ENCODE results near the gene DMRTB1. TPM values are rescaled to one million over a fixed set of nuclear protein-coding genes. Genes with fewer than 3 reads are reported as not detected.
A peak's percentile ranks its signal among the peaks of the same experiment; 100 is the strongest.

The DMRTB1 gene
- total RNA-seq, 1 experiment from 2014 or later = not detected

GRCh38 chr1:53468374-53468773 lies 9.2 kb downstream of the DMRTB1 start:
- H3K27me3 ChIP-seq (ENCODE audit: insufficient read depth, low read length) = no peaks in the 10 kb centered on the region
- intact Hi-C loops (cut with micrococcal nuclease) = no loop called here
- H3K9me2 ChIP-seq (ENCODE audit: insufficient read depth) = no peaks in the 10 kb centered on the region
- no peak for DNase-seq (ENCODE audit: low read depth, low spot score)
- H3K79me2 ChIP-seq (ENCODE audit: insufficient read depth, low read length) = no peaks in the 10 kb centered on the region
- ChIA-PET RAD21 (ENCODE audit: low non-redundant PET in 1 of 2, low total read pairs in 2 of 2, uncharacterized antibody in 2 of 2, unreplicated experiment in 2 of 2) (no interaction called here), POLR2A (no interaction called here), CTCF (no interaction called here)
- H2AFZ ChIP-seq (ENCODE audit: low read depth, low read length, poor library complexity, severe bottlenecking) = no peak overlapping the region
- no peaks in the 10 kb centered on the region for H3K9me3 ChIP-seq (ENCODE audit: control insufficient read depth in 1 of 2, insufficient read depth in 1 of 2, low read depth in 1 of 2, low read length in 2 of 2)
- no peaks in the 10 kb centered on the region for H3K36me3 ChIP-seq (ENCODE audit: control insufficient read depth in 1 of 2, insufficient read depth in 2 of 2, low read length in 2 of 2)
- H3K9ac ChIP-seq (ENCODE audit: low read length) = no peak overlapping the region
- peaks cover 3 to 16% of the 10 kb centered on the region in 2 experiments; a peak in 3 of 4 replicates for H3K4me1 ChIP-seq (ENCODE audit: control insufficient read depth in 1 of 2, insufficient read depth in 2 of 2, low read length in 2 of 2)
- TF ChIP-seq POLR2A (IDR thresholded peaks at IDR 0.05; ENCODE audit: borderline replicate concordance, extremely low read depth, insufficient read depth, insufficient read length) = no peak
- TF ChIP-seq MAX (IDR thresholded peaks at IDR 0.05) = no peak
- TF ChIP-seq YY1 (IDR thresholded peaks at IDR 0.05; ENCODE audit: extremely low read depth, insufficient replicate concordance, low read depth, low read length) = no peak
- no peak for TF ChIP-seq ZFX (IDR thresholded peaks at IDR 0.05)
- TF ChIP-seq EGR1 (IDR thresholded peaks at IDR 0.05; ENCODE audit: low read depth) = no peak
- no peak for TF ChIP-seq SP1 (IDR thresholded peaks at IDR 0.05; ENCODE audit: low read depth)
- no peak for TF ChIP-seq JUND (IDR thresholded peaks at IDR 0.05)
- H4K20me1 ChIP-seq (ENCODE audit: insufficient read depth) = no peaks in the 10 kb centered on the region
- H3K27ac ChIP-seq (ENCODE audit: low read depth, low read length) = no peak overlapping the region
- BruUV-seq (replicated peaks) = no TSS peak
- H3K4me3 ChIP-seq (replicated peaks in 1 of 2; ENCODE audit: low read depth in 1 of 2, low read length in 2 of 2) = no peak overlapping the region
- no peak for ATAC-seq
- no peak overlapping the region for H3K4me2 ChIP-seq (ENCODE audit: low read length)

GRCh38 chr1:53469373-53469772 lies 10.2 kb downstream of the DMRTB1 start:
- H3K4me2 ChIP-seq (ENCODE audit: low read length) = no peak overlapping the region
- no peaks in the 10 kb centered on the region for H3K79me2 ChIP-seq (ENCODE audit: insufficient read depth, low read length)
- intact Hi-C loops (cut with micrococcal nuclease) = no loop called here
- BruUV-seq (replicated peaks) = no TSS peak
- DNase-seq (ENCODE audit: low read depth, low spot score) (no peak), ATAC-seq (no peak)
- peaks cover 3 to 16% of the 10 kb centered on the region in 2 experiments; a peak in 3 of 4 replicates for H3K4me1 ChIP-seq (ENCODE audit: control insufficient read depth in 1 of 2, insufficient read depth in 2 of 2, low read length in 2 of 2)
- H2AFZ ChIP-seq (ENCODE audit: low read depth, low read length, poor library complexity, severe bottlenecking) = no peak overlapping the region
- no peaks in the 10 kb centered on the region for H3K9me3 ChIP-seq (ENCODE audit: control insufficient read depth in 1 of 2, insufficient read depth in 1 of 2, low read depth in 1 of 2, low read length in 2 of 2)
- no peaks in the 10 kb centered on the region for H3K36me3 ChIP-seq (ENCODE audit: control insufficient read depth in 1 of 2, insufficient read depth in 2 of 2, low read length in 2 of 2)
- no peak overlapping the region for H3K9ac ChIP-seq (ENCODE audit: low read length)
- no peaks in the 10 kb centered on the region for H3K27me3 ChIP-seq (ENCODE audit: insufficient read depth, low read length)
- H3K9me2 ChIP-seq (ENCODE audit: insufficient read depth) = no peaks in the 10 kb centered on the region
- TF ChIP-seq RAD21 (IDR thresholded peaks at IDR 0.05; ENCODE audit: low read depth) (no peak), POLR2A (IDR thresholded peaks at IDR 0.05; ENCODE audit: borderline replicate concordance, extremely low read depth, insufficient read depth, insufficient read length) (no peak), CTCF (IDR thresholded peaks at IDR 0.05 in 2 of 3, conservative IDR thresholded peaks at IDR 0.05 in 1 of 3; ENCODE audit: borderline replicate concordance in 1 of 3, insufficient read depth in 1 of 3, low read depth in 2 of 3, low read length in 2 of 3) (0 out of 6 replicates have a peak, but pooled peaks of 1 of the 3 experiments have one; percentile 25), TCF7L2 (IDR thresholded peaks at IDR 0.05; ENCODE audit: borderline replicate concordance, extremely low read depth, insufficient read depth, insufficient read length) (no peak), MAX (IDR thresholded peaks at IDR 0.05) (no peak), ELF1 (IDR thresholded peaks at IDR 0.05; ENCODE audit: borderline replicate concordance, low read depth) (no peak)
- TF ChIP-seq, protein P1, sequence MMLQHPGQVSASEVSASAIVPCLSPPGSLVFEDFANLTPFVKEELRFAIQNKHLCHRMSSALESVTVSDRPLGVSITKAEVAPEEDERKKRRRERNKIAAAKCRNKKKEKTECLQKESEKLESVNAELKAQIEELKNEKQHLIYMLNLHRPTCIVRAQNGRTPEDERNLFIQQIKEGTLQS (IDR thresholded peaks at IDR 0.05) = no peak
- no peak overlapping the region for H3K4me3 ChIP-seq (replicated peaks in 1 of 2; ENCODE audit: low read depth in 1 of 2, low read length in 2 of 2)
- H4K20me1 ChIP-seq (ENCODE audit: insufficient read depth) = no peaks in the 10 kb centered on the region
- ChIA-PET RAD21 (ENCODE audit: low non-redundant PET in 1 of 2, low total read pairs in 2 of 2, uncharacterized antibody in 2 of 2, unreplicated experiment in 2 of 2) (no interaction called here), POLR2A (no interaction called here), CTCF (no interaction called here)
- no peak overlapping the region for H3K27ac ChIP-seq (ENCODE audit: low read depth, low read length)
